HG03108 (cell line): ENCODE measurements around the gene NUBPL.
A peak's percentile ranks its signal among the peaks of the same experiment; 100 is the strongest.
"Not testable (repeated sequence)": the region's sequence is repeated elsewhere in the genome, so short reads cannot be mapped to it uniquely, and the experiment has no call there.

ENCODE experiments used
- ATAC-seq: cut with Tn5 transposase; IDR thresholded peaks from one replicate; pipeline ENCODE4 v1.9.1; 2021; ENCODE audit warnings: moderate library complexity; ENCODE audit not compliant: unreplicated experiment

The NUBPL gene

GRCh38 chr14:31576949-31577348 lies 15.7 kb downstream of the NUBPL start:
- no peak for ATAC-seq

GRCh38 chr14:31578266-31578665 lies 17.1 kb downstream of the NUBPL start:
- ATAC-seq: no peak

- ATAC-seq: no peak
Observed at GRCh38 chr14:31578792-31579501, 17.7 kb downstream of the NUBPL start.

GRCh38 chr14:31580234-31580633 lies 19.0 kb downstream of the NUBPL start:
- ATAC-seq: no peak

- no peak for ATAC-seq
Observed at GRCh38 chr14:31582286-31582691, 21.1 kb downstream of the NUBPL start.

GRCh38 chr14:31582836-31583452 lies 21.7 kb downstream of the NUBPL start:
- no peak for ATAC-seq

GRCh38 chr14:31590206-31590605 lies 29.0 kb downstream of the NUBPL start:
- no peak for ATAC-seq

- ATAC-seq: no peak
Observed at GRCh38 chr14:31592122-31592521, 30.9 kb downstream of the NUBPL start.

GRCh38 chr14:31592631-31593030 lies 31.4 kb downstream of the NUBPL start:
- no peak for ATAC-seq

- no peak for ATAC-seq
Observed at GRCh38 chr14:31596342-31597095, 35.3 kb downstream of the NUBPL start.

- ATAC-seq: no peak
Observed at GRCh38 chr14:31605702-31606101, 44.5 kb downstream of the NUBPL start.

GRCh38 chr14:31611778-31612433 lies 50.7 kb downstream of the NUBPL start:
- ATAC-seq: no peak

GRCh38 chr14:31613188-31613587 lies 52.0 kb downstream of the NUBPL start:
- ATAC-seq: no peak

- ATAC-seq: not testable (repeated sequence)
Observed at GRCh38 chr14:31618884-31619283, 57.7 kb downstream of the NUBPL start.

- ATAC-seq: no peak
Observed at GRCh38 chr14:31619440-31619839, 58.2 kb downstream of the NUBPL start.

- not testable (repeated sequence) for ATAC-seq
Observed at GRCh38 chr14:31620898-31621297, 59.7 kb downstream of the NUBPL start.

GRCh38 chr14:31622060-31622459 lies 60.9 kb downstream of the NUBPL start:
- no peak for ATAC-seq

- not testable (repeated sequence) for ATAC-seq
Observed at GRCh38 chr14:31652900-31653299, 91.7 kb downstream of the NUBPL start.

GRCh38 chr14:31657917-31658316 lies 96.7 kb downstream of the NUBPL start:
- ATAC-seq: no peak

GRCh38 chr14:31659278-31659677 lies 98.1 kb downstream of the NUBPL start:
- ATAC-seq: no peak

GRCh38 chr14:31660191-31660590 lies 99.0 kb downstream of the NUBPL start:
- ATAC-seq: peak; percentile 63
